ENCODE data around the gene RAB1A. TPM values are rescaled to one million over a fixed set of nuclear protein-coding genes. Genes with fewer than 3 reads are reported as not detected.

RAB1A gene
- total and polyA plus RNA-seq, 9 of the 15 experiments (the other 6 are each of a cell fraction or from before 2014, with no cell fraction given) = 43.8 to 163 (median 67.7) TPM

DNA sequence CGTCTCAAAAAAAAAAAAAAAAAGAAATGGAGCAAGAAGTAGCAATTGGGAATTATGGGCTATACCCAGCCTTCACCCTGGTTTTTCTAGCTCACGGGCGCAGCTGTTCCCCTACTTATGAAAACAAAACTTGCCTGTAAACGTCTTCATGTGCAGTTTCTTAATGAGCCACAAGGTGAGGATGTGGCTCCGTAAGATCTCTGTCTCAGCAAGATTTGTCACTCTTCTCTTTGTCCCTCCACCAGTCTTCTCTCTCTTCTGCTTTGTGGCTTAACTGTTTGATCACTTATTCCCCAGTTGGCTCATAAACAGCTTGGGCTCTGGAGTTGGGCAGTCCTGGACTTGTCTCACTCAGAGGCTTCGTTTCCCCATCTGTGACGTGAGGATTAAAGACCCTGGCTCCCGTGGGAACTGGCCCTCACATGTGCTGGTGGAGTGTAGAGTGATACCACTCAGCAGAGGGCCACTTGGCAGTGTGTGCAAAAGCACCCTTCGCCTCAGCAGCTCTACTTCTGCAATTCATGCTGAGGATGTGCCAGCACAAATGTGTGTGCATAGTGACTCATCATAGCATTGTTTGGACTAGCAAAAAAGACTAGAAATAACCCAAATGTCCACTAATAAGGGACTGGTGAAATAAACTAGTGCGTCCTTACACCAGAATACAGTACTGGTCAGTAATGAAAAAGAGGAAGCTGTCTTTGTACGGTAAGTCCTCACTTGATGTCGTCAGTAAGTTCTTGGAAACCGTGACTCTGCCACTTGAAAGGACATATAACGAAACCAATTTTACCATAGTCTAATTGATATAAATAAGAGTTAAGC, 65.0 kb downstream of the RAB1A start (continued):
- TF ChIP-seq, protein P1, sequence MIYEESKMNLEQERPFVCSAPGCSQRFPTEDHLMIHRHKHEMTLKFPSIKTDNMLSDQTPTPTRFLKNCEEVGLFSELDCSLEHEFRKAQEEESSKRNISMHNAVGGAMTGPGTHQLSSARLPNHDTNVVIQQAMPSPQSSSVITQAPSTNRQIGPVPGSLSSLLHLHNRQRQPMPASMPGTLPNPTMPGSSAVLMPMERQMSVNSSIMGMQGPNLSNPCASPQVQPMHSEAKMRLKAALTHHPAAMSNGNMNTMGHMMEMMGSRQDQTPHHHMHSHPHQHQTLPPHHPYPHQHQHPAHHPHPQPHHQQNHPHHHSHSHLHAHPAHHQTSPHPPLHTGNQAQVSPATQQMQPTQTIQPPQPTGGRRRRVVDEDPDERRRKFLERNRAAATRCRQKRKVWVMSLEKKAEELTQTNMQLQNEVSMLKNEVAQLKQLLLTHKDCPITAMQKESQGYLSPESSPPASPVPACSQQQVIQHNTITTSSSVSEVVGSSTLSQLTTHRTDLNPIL (CRISPR knock-in tag; IDR thresholded peaks at IDR 0.05) = no peak
- TF ChIP-seq, protein P2, sequence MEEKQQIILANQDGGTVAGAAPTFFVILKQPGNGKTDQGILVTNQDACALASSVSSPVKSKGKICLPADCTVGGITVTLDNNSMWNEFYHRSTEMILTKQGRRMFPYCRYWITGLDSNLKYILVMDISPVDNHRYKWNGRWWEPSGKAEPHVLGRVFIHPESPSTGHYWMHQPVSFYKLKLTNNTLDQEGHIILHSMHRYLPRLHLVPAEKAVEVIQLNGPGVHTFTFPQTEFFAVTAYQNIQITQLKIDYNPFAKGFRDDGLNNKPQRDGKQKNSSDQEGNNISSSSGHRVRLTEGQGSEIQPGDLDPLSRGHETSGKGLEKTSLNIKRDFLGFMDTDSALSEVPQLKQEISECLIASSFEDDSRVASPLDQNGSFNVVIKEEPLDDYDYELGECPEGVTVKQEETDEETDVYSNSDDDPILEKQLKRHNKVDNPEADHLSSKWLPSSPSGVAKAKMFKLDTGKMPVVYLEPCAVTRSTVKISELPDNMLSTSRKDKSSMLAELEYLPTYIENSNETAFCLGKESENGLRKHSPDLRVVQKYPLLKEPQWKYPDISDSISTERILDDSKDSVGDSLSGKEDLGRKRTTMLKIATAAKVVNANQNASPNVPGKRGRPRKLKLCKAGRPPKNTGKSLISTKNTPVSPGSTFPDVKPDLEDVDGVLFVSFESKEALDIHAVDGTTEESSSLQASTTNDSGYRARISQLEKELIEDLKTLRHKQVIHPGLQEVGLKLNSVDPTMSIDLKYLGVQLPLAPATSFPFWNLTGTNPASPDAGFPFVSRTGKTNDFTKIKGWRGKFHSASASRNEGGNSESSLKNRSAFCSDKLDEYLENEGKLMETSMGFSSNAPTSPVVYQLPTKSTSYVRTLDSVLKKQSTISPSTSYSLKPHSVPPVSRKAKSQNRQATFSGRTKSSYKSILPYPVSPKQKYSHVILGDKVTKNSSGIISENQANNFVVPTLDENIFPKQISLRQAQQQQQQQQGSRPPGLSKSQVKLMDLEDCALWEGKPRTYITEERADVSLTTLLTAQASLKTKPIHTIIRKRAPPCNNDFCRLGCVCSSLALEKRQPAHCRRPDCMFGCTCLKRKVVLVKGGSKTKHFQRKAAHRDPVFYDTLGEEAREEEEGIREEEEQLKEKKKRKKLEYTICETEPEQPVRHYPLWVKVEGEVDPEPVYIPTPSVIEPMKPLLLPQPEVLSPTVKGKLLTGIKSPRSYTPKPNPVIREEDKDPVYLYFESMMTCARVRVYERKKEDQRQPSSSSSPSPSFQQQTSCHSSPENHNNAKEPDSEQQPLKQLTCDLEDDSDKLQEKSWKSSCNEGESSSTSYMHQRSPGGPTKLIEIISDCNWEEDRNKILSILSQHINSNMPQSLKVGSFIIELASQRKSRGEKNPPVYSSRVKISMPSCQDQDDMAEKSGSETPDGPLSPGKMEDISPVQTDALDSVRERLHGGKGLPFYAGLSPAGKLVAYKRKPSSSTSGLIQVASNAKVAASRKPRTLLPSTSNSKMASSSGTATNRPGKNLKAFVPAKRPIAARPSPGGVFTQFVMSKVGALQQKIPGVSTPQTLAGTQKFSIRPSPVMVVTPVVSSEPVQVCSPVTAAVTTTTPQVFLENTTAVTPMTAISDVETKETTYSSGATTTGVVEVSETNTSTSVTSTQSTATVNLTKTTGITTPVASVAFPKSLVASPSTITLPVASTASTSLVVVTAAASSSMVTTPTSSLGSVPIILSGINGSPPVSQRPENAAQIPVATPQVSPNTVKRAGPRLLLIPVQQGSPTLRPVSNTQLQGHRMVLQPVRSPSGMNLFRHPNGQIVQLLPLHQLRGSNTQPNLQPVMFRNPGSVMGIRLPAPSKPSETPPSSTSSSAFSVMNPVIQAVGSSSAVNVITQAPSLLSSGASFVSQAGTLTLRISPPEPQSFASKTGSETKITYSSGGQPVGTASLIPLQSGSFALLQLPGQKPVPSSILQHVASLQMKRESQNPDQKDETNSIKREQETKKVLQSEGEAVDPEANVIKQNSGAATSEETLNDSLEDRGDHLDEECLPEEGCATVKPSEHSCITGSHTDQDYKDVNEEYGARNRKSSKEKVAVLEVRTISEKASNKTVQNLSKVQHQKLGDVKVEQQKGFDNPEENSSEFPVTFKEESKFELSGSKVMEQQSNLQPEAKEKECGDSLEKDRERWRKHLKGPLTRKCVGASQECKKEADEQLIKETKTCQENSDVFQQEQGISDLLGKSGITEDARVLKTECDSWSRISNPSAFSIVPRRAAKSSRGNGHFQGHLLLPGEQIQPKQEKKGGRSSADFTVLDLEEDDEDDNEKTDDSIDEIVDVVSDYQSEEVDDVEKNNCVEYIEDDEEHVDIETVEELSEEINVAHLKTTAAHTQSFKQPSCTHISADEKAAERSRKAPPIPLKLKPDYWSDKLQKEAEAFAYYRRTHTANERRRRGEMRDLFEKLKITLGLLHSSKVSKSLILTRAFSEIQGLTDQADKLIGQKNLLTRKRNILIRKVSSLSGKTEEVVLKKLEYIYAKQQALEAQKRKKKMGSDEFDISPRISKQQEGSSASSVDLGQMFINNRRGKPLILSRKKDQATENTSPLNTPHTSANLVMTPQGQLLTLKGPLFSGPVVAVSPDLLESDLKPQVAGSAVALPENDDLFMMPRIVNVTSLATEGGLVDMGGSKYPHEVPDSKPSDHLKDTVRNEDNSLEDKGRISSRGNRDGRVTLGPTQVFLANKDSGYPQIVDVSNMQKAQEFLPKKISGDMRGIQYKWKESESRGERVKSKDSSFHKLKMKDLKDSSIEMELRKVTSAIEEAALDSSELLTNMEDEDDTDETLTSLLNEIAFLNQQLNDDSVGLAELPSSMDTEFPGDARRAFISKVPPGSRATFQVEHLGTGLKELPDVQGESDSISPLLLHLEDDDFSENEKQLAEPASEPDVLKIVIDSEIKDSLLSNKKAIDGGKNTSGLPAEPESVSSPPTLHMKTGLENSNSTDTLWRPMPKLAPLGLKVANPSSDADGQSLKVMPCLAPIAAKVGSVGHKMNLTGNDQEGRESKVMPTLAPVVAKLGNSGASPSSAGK (IDR thresholded peaks at IDR 0.05) = peak; percentile 55
- TF ChIP-seq, protein P3, sequence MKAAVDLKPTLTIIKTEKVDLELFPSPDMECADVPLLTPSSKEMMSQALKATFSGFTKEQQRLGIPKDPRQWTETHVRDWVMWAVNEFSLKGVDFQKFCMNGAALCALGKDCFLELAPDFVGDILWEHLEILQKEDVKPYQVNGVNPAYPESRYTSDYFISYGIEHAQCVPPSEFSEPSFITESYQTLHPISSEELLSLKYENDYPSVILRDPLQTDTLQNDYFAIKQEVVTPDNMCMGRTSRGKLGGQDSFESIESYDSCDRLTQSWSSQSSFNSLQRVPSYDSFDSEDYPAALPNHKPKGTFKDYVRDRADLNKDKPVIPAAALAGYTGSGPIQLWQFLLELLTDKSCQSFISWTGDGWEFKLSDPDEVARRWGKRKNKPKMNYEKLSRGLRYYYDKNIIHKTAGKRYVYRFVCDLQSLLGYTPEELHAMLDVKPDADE (conservative IDR thresholded peaks at IDR 0.05; ENCODE audit: control insufficient read depth, low read depth, low read length) = no peak
- TF ChIP-seq LCOR (CRISPR knock-in tag; IDR thresholded peaks at IDR 0.05) (peak; percentile 62), PML (IDR thresholded peaks at IDR 0.05; ENCODE audit: low read length) (no peak), ZNF584 (CRISPR knock-in tag; IDR thresholded peaks at IDR 0.05; ENCODE audit: low read depth) (no peak), TCF3 (CRISPR knock-in tag; IDR thresholded peaks at IDR 0.05) (no peak), ZNF12 (CRISPR knock-in tag; IDR thresholded peaks at IDR 0.05) (no peak), DNMT1 (IDR thresholded peaks at IDR 0.05) (0 out of 2 replicates have a peak, but pooled peaks have one; percentile 52), NFRKB (IDR thresholded peaks at IDR 0.05; ENCODE audit: low read depth) (no peak), RBFOX2 (IDR thresholded peaks at IDR 0.05; ENCODE audit: low read depth, low read length) (no peak)
- TF ChIP-seq, protein P4, sequence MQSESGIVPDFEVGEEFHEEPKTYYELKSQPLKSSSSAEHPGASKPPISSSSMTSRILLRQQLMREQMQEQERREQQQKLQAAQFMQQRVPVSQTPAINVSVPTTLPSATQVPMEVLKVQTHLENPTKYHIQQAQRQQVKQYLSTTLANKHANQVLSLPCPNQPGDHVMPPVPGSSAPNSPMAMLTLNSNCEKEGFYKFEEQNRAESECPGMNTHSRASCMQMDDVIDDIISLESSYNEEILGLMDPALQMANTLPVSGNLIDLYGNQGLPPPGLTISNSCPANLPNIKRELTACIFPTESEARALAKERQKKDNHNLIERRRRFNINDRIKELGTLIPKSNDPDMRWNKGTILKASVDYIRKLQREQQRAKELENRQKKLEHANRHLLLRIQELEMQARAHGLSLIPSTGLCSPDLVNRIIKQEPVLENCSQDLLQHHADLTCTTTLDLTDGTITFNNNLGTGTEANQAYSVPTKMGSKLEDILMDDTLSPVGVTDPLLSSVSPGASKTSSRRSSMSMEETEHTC (IDR thresholded peaks at IDR 0.05) = no peak

Measured in K562 (cell line).